OCI-LY7 (cell line): ENCODE measurements around the gene FAM81A. TPM values are rescaled to one million over a fixed set of nuclear protein-coding genes. Genes with fewer than 3 reads are reported as not detected.

ENCODE experiments used
- BruUV-seq: library from RNA; stranded (reverse); fragments of 400-500 nt; replicated peaks from 2 replicates; lab custom pipeline; 2021; lab: Mats Ljungman, UMichigan
- CTCF ChIA-PET: fragments of 300-600 bp; sonication (Branson Sonifier 250); formaldehyde crosslinking; loops from one replicate; lab custom pipeline; 2022; ENCODE audit warnings: antibody characterized with exemption; ENCODE audit not compliant: unreplicated experiment; lab: Charles Lee
- POLR2A ChIA-PET: fragments of 300-600 bp; sonication (Branson Sonifier 250); formaldehyde crosslinking; loops from one replicate; lab custom pipeline; 2022; ENCODE audit warnings: antibody characterized with exemption; lab: Charles Lee
- DNase-seq: peaks from one replicate; pipeline ENCODE4 v3.0.0-alpha.2; 2015; ENCODE audit warnings: low spot score
- H2AFZ ChIP-seq: fragments of 200-600 bp; sonication (generic), shearing (Covaris generic); 2 replicates; pipeline ENCODE4 v1.6.1; 2014; ENCODE audit warnings: mild to moderate bottlenecking, antibody characterized with exemption, low read length, moderate library complexity
- H3K27ac ChIP-seq: fragments of 200-600 bp; sonication (generic); 2 replicates; pipeline ENCODE4 v1.5.1; 2014; ENCODE audit warnings: mixed run types, low read depth, mild to moderate bottlenecking, moderate library complexity, low read length, inconsistent platforms; ENCODE audit not compliant: poor library complexity, severe bottlenecking
- H3K36me3 ChIP-seq: fragments of 200-600 bp; sonication (generic); 2 replicates; pipeline ENCODE4 v1.6.1; 2014; ENCODE audit warnings: mild to moderate bottlenecking, antibody characterized with exemption, low read length, moderate library complexity, mixed read lengths; ENCODE audit not compliant: insufficient read depth
- H3K4me1 ChIP-seq: fragments of 200-600 bp; sonication (generic); 2 replicates; pipeline ENCODE4 v1.5.1; 2014; ENCODE audit warnings: mild to moderate bottlenecking, low read length; ENCODE audit not compliant: insufficient read depth, poor library complexity, severe bottlenecking
- H3K4me2 ChIP-seq: fragments of 200-600 bp; sonication (generic); 2 replicates; pipeline ENCODE4 v1.6.1; 2014; ENCODE audit warnings: mild to moderate bottlenecking, low read length
- H3K4me3 ChIP-seq: fragments of 200-600 bp; sonication (generic); 2 replicates; pipeline ENCODE4 v1.5.1; 2014; ENCODE audit warnings: mild to moderate bottlenecking, low read depth, low read length; ENCODE audit not compliant: poor library complexity, severe bottlenecking
- H3K79me2 ChIP-seq: fragments of 200-600 bp; sonication (generic); 2 replicates; pipeline ENCODE4 v1.6.1; 2016; ENCODE audit warnings: low read depth, mild to moderate bottlenecking, low read length, moderate library complexity, mixed read lengths; ENCODE audit not compliant: insufficient read depth
- H3K9me2 ChIP-seq: fragments of 200-600 bp; sonication (generic); 2 replicates; pipeline ENCODE4 v1.6.1; 2016; ENCODE audit warnings: mild to moderate bottlenecking, low read length, mixed read lengths; ENCODE audit not compliant: insufficient read depth
- H3K9me3 ChIP-seq: fragments of 200-600 bp; sonication (generic); 2 replicates; pipeline ENCODE4 v1.6.1; 2014; ENCODE audit warnings: mild to moderate bottlenecking, mixed run types, low read length, mixed read lengths
- H4K20me1 ChIP-seq: fragments of 200-600 bp; sonication (generic); 2 replicates; pipeline ENCODE4 v1.6.1; 2014; ENCODE audit warnings: mild to moderate bottlenecking, antibody characterized with exemption, low read length, moderate library complexity, mixed read lengths; ENCODE audit not compliant: insufficient read depth
- EZH2phosphoT487 ChIP-seq: fragments of 200-600 bp; sonication (generic); IDR thresholded peaks from 2 replicates; pipeline ENCODE4 v1.6.1; 2018; ENCODE audit warnings: low read depth, borderline replicate concordance, mild to moderate bottlenecking, mixed run types, antibody characterized with exemption, low read length, moderate library complexity, mixed read lengths
- intact Hi-C: fragments of 100-400 bp; cut with micrococcal nuclease; formaldehyde crosslinking; loops from one replicate; pipeline ENCODE4 v1.10.0; 2022; ENCODE audit not compliant: unreplicated experiment
- total RNA-seq, 2 experiments: library from RNA; depleted of rRNA in 1 of 2; stranded (reverse); fragments of >200 nt in 1 of 2; shearing (Covaris generic) in 1 of 2; gene quantifications; 2 replicates each; pipeline ENCODE4 v1.2.3, GENCODE V29; 2014 to 2022
- TF ChIP-seq, protein P1 (sequence below): fragments of 200-600 bp; sonication (generic); conservative IDR thresholded peaks from 2 replicates; pipeline ENCODE4 v1.5.1; 2014; ENCODE audit warnings: mild to moderate bottlenecking, antibody characterized with exemption, low read length, moderate library complexity, mixed read lengths

FAM81A gene
- total RNA-seq, 2 experiments from 2014 or later = 11.6 to 37.4 TPM

GRCh38 chr15:59432389-59432788, 5.6 kb upstream of the FAM81A start:
- Histone ChIP-seq H3K27ac (no peak overlapping the region), H3K9me3 (peaks cover 21% of the 10 kb centered on the region), H3K4me2 (no peak overlapping the region), H4K20me1 (no peaks in the 10 kb centered on the region), H3K4me3 (no peak overlapping the region), H3K79me2 (no peaks in the 10 kb centered on the region), H3K4me1 (peaks cover 9% of the 10 kb centered on the region), H3K36me3 (no peaks in the 10 kb centered on the region; the same call in 1 of the 2 replicates), H2AFZ (no peak overlapping the region), H3K9me2 (no peaks in the 10 kb centered on the region)
- POLR2A ChIA-PET = no interaction called here
- no peak for DNase-seq
- intact Hi-C loops = no loop called here
- no peak for TF ChIP-seq EZH2phosphoT487
- TF ChIP-seq, protein P1, sequence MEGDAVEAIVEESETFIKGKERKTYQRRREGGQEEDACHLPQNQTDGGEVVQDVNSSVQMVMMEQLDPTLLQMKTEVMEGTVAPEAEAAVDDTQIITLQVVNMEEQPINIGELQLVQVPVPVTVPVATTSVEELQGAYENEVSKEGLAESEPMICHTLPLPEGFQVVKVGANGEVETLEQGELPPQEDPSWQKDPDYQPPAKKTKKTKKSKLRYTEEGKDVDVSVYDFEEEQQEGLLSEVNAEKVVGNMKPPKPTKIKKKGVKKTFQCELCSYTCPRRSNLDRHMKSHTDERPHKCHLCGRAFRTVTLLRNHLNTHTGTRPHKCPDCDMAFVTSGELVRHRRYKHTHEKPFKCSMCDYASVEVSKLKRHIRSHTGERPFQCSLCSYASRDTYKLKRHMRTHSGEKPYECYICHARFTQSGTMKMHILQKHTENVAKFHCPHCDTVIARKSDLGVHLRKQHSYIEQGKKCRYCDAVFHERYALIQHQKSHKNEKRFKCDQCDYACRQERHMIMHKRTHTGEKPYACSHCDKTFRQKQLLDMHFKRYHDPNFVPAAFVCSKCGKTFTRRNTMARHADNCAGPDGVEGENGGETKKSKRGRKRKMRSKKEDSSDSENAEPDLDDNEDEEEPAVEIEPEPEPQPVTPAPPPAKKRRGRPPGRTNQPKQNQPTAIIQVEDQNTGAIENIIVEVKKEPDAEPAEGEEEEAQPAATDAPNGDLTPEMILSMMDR = no peak
- CTCF ChIA-PET = no interaction called here
- BruUV-seq = no TSS peak

DNA sequence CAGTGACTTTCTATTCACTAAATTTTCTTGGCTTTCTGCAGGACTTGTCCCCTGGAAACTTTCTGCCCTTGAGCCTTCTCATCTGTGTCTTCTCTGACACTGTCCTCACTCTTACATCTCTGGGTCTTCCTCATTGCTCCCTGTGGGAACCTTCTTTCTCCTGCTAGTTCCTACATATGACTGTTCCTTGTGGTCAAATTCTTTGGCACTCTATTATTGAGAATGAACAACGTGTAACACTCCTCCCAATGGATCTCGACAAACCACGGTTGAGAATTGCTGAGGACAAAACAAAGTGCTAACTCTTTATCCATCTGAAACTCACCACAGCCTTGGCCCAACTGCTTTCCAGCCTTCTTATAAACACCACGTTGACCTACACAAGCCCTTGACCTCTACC, 3.5 kb upstream of the FAM81A start:
- intact Hi-C loops = no loop called here
- Histone ChIP-seq H3K36me3 (no peaks in the 10 kb centered on the region), H3K79me2 (0 out of 2 replicates have a peak, but pooled peaks cover 4% of the 10 kb centered on the region), H3K4me3 (no peak overlapping the region), H3K9me3 (peaks cover 6% of the 10 kb centered on the region; the same call in 1 of the 2 replicates), H3K9me2 (no peaks in the 10 kb centered on the region), H3K27ac (no peak overlapping the region), H2AFZ (no peak overlapping the region), H4K20me1 (no peaks in the 10 kb centered on the region), H3K4me2 (no peak overlapping the region), H3K4me1 (peaks cover 24% of the 10 kb centered on the region)
- ChIA-PET POLR2A (no interaction called here), CTCF (no interaction called here)
- BruUV-seq = no TSS peak
- TF ChIP-seq, protein P1 = no peak
- DNase-seq = no peak

- TF ChIP-seq, protein P1 = no peak
- TF ChIP-seq EZH2phosphoT487 = no peak
- Histone ChIP-seq H3K27ac (no peak overlapping the region), H3K36me3 (peaks cover 5% of the 10 kb centered on the region), H3K9me2 (no peaks in the 10 kb centered on the region), H2AFZ (no peak overlapping the region), H3K79me2 (0 out of 2 replicates have a peak, but pooled peaks cover 4% of the 10 kb centered on the region), H3K4me1 (peaks cover 34% of the 10 kb centered on the region), H4K20me1 (no peaks in the 10 kb centered on the region), H3K9me3 (no peaks in the 10 kb centered on the region), H3K4me2 (peak overlapping the region; percentile 95; the same call in 1 of the 2 replicates), H3K4me3 (no peak overlapping the region)
- peak; percentile 14 for DNase-seq
- CTCF ChIA-PET = no interaction called here
- POLR2A ChIA-PET = no interaction called here
- intact Hi-C loops = no loop called here
- no TSS peak for BruUV-seq
Observed at GRCh38 chr15:59436774-59437141, 1.2 kb upstream of the FAM81A start.
